ENCODE measurements around the gene TMEM176B. TPM values are rescaled to one million over a fixed set of nuclear protein-coding genes. Genes with fewer than 3 reads are reported as not detected.

TMEM176B gene
- not detected for polyA plus RNA-seq (2012; ENCODE audit: low read depth, missing spikeins)

DNA sequence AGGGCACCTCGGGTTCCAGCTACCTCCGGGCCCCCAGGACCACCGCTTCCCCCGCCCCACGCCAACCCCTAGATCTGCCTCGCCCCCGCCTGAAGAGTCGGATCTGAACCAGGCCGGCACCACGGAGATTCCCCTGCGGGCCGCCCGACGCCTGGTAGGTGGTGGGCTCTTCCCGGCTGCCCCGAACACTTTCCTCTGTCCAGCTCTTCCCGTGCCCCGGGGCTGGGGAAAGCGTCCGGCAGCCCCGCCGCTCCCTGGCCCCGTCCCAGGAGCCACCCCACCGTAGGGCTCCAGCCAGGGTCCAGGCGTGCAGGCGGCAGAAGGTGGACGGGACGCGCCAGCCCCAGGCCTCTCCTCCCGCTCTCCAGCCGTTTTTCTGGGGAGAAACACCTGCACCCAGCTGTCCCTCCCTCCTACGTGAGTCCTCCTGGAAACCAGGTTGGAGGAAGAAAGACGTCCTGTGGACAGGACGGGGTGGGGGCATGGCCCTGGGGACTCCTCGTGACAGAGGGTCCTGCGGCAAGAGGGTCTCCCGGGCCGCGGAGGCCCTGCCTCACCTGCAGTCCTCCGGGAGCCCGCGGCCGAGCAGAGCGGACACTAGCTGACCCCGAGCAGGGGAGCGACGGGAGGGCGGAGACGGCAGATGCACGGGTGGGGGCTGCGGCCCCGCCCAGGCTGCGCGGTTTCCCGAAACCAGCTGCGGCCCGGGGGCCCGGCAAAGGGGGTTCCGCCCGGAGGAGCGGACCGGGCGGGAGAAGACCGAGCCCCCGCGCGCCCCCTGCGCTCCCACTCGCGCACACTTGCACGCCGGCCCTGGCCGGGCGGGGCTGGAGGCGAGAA is at the start of gene TMEM176B:
TSS of gene TMEM176B (minus strand) at position 624 of the 840 bp plus-strand sequence. CDS start 3,795 bp downstream, outside the sequence.
- DNase-seq (ENCODE audit: insufficient read length, low spot score) = no peak
- TF ChIP-seq POU2F2 (IDR thresholded peaks at IDR 0.05; ENCODE audit: low read depth, low read length) (no peak), PAX5 (IDR thresholded peaks at IDR 0.05; ENCODE audit: insufficient read depth, low read length, severe bottlenecking) (no peak), POLR2AphosphoS5 (IDR thresholded peaks at IDR 0.05; ENCODE audit: low read depth, low read length) (no peak), POLR2A (IDR thresholded peaks at IDR 0.05; ENCODE audit: low read depth, low read length) (no peak), TAF1 (IDR thresholded peaks at IDR 0.05; ENCODE audit: low read depth, low read length) (no peak), SPI1 (IDR thresholded peaks at IDR 0.05; ENCODE audit: low read depth, low read length) (no peak)
- no peak for FAIRE-seq

DNA sequence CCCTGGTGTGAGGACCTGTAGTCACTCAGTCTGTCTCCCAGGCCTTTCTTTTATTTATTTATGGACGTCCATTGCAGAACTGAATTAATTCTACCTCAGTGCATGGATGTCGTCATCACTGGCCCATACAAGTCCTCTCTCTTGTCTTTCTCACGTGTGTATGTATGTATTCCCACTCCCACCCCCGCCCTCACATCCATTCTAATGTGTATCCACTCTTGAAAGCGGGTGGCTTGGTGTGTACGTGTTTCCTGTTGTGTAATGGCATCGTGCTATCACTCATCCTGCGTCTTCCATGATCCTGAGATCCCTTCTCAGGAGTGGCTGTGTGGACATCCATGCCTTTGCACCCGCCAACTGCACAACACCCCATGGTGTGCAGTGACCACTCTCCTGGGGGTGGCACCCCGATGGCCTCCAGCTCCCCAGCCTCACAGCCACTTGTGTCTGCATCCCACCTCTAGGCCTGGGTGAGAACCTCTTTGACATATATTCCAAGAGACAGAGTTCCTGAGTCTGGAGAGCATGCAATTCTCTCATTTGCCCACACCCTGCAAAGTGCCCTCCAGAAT is 49.1 kb upstream of the TMEM176B start:
- TF ChIP-seq PAX5 (IDR thresholded peaks at IDR 0.05; ENCODE audit: insufficient read depth, low read length, severe bottlenecking) (no peak), TAF1 (IDR thresholded peaks at IDR 0.05; ENCODE audit: low read depth, low read length) (no peak), POLR2A (IDR thresholded peaks at IDR 0.05; ENCODE audit: low read depth, low read length) (no peak), SPI1 (IDR thresholded peaks at IDR 0.05; ENCODE audit: low read depth, low read length) (no peak), POU2F2 (IDR thresholded peaks at IDR 0.05; ENCODE audit: low read depth, low read length) (no peak), POLR2AphosphoS5 (IDR thresholded peaks at IDR 0.05; ENCODE audit: low read depth, low read length) (no peak)
- DNase-seq (ENCODE audit: insufficient read length, low spot score) = no peak

DNA sequence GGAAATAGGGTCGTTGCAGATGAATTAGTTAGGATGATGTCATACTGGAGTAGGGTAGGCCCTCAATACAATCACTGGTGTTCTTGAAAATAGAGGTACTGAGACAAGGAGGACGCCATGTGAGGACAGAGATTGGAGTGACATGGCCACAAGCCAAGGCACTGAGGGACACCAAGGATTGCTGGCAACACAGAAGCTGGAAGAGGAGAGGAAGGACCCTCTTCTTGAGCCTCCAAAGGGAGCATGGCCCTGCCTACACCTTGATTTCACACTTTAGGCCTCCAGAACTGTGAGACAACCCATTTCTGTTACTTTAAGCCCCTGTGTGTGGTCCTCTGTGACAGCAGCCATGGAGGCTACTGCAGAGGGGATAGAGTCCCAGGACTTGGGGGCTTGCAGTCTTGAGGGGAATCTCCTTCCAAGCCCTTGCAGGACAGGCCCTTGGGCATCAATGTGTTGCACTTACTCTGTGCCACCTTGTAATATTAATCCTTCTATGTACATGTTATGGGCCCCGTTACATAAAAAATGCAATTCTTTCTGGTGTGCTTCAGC is 48.5 kb upstream of the TMEM176B start:
- TF ChIP-seq POLR2AphosphoS5 (IDR thresholded peaks at IDR 0.05; ENCODE audit: low read depth, low read length) (no peak), PAX5 (IDR thresholded peaks at IDR 0.05; ENCODE audit: insufficient read depth, low read length, severe bottlenecking) (no peak), TAF1 (IDR thresholded peaks at IDR 0.05; ENCODE audit: low read depth, low read length) (no peak), SPI1 (IDR thresholded peaks at IDR 0.05; ENCODE audit: low read depth, low read length) (no peak), POU2F2 (IDR thresholded peaks at IDR 0.05; ENCODE audit: low read depth, low read length) (no peak), POLR2A (IDR thresholded peaks at IDR 0.05; ENCODE audit: low read depth, low read length) (no peak)
- no peak for DNase-seq (ENCODE audit: insufficient read length, low spot score)
- FAIRE-seq = no peak

More for the DNA sequence above, 49.1 kb upstream of the TMEM176B start:
- no peak for FAIRE-seq

DNA sequence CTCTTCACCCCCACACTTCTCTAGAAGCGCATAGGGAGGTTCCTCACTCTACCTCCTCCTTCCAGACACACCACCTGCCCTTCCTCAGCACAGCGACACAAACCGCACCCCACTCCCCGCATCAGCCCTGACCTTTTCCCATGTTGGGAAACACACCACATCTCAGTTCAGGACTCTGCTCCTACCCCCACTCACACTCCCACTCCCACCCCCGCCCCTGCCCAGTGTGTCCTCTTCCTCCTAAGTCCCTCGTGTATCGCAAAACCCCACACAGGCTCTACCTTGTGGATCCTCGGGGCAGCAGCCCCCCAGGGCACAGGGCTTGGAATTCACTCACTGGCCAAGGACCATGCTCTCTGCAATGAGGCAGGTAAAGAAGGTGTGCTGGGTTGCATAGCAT is 47.9 kb upstream of the TMEM176B start:
- TF ChIP-seq PAX5 (IDR thresholded peaks at IDR 0.05; ENCODE audit: insufficient read depth, low read length, severe bottlenecking) = no peak
- no peak for TF ChIP-seq POLR2A (IDR thresholded peaks at IDR 0.05; ENCODE audit: low read depth, low read length)
- TF ChIP-seq POU2F2 (IDR thresholded peaks at IDR 0.05; ENCODE audit: low read depth, low read length) = no peak
- TF ChIP-seq SPI1 (IDR thresholded peaks at IDR 0.05; ENCODE audit: low read depth, low read length) = no peak
- TF ChIP-seq POLR2AphosphoS5 (IDR thresholded peaks at IDR 0.05; ENCODE audit: low read depth, low read length) = no peak
- TF ChIP-seq TAF1 (IDR thresholded peaks at IDR 0.05; ENCODE audit: low read depth, low read length) = no peak
- DNase-seq (ENCODE audit: insufficient read length, low spot score) = no peak
- no peak for FAIRE-seq

DNA sequence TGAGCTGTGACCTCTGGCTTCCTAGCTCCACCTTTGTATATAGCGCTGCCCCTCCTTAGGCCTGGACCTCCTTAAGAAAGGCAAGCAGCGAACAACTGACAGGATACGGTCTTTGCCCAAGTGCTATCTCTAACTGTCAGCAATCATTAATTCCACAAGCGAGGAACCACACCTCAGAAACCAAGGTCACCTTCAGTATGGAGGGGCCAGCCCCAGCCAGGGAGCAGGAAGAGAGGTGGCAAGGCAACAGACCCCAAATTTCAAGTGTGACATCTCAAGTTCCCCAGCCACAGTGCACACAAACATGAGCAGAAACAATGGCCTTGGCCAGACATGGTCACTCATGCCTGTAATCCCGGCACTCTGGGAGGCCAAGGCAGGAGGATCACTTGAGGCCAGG is 47.4 kb upstream of the TMEM176B start:
- no peak for DNase-seq (ENCODE audit: insufficient read length, low spot score)
- FAIRE-seq = no peak
- TF ChIP-seq PAX5 (IDR thresholded peaks at IDR 0.05; ENCODE audit: insufficient read depth, low read length, severe bottlenecking) = no peak
- TF ChIP-seq POU2F2 (IDR thresholded peaks at IDR 0.05; ENCODE audit: low read depth, low read length) = no peak
- no peak for TF ChIP-seq POLR2A (IDR thresholded peaks at IDR 0.05; ENCODE audit: low read depth, low read length)
- TF ChIP-seq SPI1 (IDR thresholded peaks at IDR 0.05; ENCODE audit: low read depth, low read length) = no peak
- no peak for TF ChIP-seq TAF1 (IDR thresholded peaks at IDR 0.05; ENCODE audit: low read depth, low read length)
- TF ChIP-seq POLR2AphosphoS5 (IDR thresholded peaks at IDR 0.05; ENCODE audit: low read depth, low read length) = no peak

DNA sequence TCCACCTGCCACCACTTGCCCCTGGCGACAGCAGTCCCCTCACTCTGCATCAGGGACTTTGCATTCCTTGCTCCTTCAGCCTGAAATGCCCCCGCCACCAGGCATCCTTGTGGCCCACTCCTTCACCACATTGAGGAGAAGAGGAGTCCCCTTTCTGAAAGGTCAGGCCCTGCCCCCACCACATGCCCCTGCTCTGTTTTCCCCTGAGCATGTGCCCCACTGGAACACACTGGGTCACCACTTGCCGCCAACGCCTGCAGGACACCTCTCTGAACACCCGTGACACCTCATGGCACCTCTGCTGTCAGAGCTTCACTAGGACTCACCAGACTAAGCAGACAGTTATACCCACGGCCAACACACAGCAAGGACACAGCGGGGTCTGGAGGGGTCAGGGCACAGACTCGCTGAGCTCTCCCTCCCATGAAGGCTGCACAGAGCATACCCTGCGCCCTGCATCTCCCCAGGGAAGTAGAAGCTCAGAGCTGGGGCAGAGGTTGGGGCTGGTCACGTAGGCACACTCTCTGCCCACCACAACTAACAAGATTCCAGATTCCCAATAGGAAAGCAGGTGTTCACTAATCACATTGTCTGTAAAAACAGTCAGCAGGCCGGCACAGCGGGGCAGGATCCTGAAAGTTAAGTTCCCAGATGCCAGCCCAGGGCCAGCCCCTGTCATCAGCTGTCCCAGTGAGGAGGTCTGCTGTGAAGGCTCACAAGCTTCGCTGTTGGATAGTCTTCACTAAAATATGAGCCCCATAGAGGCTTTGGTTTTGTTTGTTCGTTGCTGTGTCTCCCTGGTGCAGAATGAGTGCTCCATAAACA is 46.3 kb upstream of the TMEM176B start:
- TF ChIP-seq POU2F2 (IDR thresholded peaks at IDR 0.05; ENCODE audit: low read depth, low read length) = no peak
- TF ChIP-seq TAF1 (IDR thresholded peaks at IDR 0.05; ENCODE audit: low read depth, low read length) = no peak
- TF ChIP-seq POLR2A (IDR thresholded peaks at IDR 0.05; ENCODE audit: low read depth, low read length) = no peak
- no peak for TF ChIP-seq PAX5 (IDR thresholded peaks at IDR 0.05; ENCODE audit: insufficient read depth, low read length, severe bottlenecking)
- TF ChIP-seq POLR2AphosphoS5 (IDR thresholded peaks at IDR 0.05; ENCODE audit: low read depth, low read length) = no peak
- TF ChIP-seq SPI1 (IDR thresholded peaks at IDR 0.05; ENCODE audit: low read depth, low read length) = no peak
- DNase-seq (ENCODE audit: insufficient read length, low spot score) (no peak), FAIRE-seq (no peak)

DNA sequence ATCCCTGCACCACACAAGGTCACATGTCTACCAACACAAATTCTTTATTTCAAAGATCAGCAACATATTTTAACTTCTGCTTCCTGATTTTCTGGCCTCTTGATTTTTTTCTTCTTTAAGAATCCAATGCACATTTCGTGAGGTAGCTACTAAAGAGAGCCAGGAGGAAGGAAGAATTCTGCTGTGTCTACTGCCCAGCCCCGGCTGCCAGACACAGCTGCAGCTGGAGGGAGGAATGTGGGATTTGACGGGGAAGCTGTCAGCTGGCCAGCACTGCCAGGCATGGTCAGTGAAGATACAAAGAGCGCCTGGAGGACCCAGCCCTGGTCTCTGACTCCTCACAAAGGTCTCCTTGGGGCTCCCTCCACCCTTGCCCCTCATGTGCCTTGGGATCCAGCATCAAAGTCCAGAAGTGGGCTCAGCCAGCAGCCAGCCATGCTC is 45.3 kb upstream of the TMEM176B start:
- no peak for TF ChIP-seq PAX5 (IDR thresholded peaks at IDR 0.05; ENCODE audit: insufficient read depth, low read length, severe bottlenecking)
- no peak for TF ChIP-seq POU2F2 (IDR thresholded peaks at IDR 0.05; ENCODE audit: low read depth, low read length)
- no peak for TF ChIP-seq POLR2AphosphoS5 (IDR thresholded peaks at IDR 0.05; ENCODE audit: low read depth, low read length)
- no peak for TF ChIP-seq POLR2A (IDR thresholded peaks at IDR 0.05; ENCODE audit: low read depth, low read length)
- no peak for TF ChIP-seq SPI1 (IDR thresholded peaks at IDR 0.05; ENCODE audit: low read depth, low read length)
- no peak for TF ChIP-seq TAF1 (IDR thresholded peaks at IDR 0.05; ENCODE audit: low read depth, low read length)
- DNase-seq (ENCODE audit: insufficient read length, low spot score) (no peak), FAIRE-seq (no peak)

DNA sequence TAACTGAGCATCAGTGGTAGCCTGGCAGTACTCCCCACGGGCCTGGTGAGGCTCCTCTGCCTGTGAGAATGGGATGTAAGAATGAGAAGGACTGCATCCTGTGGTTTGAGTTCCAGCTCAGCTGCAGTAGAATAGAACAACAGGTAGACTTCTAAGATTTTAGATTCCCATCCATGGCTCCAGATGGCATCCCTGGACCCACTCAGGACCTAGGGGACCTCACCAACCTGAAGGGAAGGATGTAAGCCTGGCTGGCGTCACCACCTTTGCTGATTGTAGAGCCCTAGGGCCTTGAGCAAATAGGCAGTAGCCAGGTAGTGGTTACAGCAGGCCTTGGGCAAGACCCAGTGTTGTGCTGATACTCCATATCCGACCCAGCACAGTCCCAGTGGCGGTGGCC is 42.6 kb upstream of the TMEM176B start:
- DNase-seq (ENCODE audit: insufficient read length, low spot score) (no peak), FAIRE-seq (no peak)
- TF ChIP-seq SPI1 (IDR thresholded peaks at IDR 0.05; ENCODE audit: low read depth, low read length) = no peak

DNA sequence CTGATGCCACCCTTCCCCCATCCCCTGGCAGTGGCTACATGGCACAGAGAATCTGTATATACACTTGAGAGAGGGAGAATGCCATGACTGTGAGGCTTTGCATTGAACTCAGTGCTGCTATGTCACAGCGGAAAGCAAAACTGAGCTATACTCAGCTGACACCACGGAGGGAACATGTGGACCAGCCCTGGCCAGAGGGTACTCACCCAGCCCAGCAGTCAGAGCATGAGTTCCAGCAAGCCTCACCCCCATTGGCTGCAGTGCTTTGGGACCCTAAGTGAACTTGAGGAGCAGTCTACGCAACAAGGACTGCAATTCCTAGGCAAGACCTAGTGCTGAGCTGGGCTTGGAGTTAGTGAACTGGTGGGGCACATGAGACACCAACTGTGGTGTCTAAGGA is 41.9 kb upstream of the TMEM176B start:
- FAIRE-seq = no peak
- no peak for DNase-seq (ENCODE audit: insufficient read length, low spot score)
- no peak for TF ChIP-seq POLR2AphosphoS5 (IDR thresholded peaks at IDR 0.05; ENCODE audit: low read depth, low read length)
- no peak for TF ChIP-seq TAF1 (IDR thresholded peaks at IDR 0.05; ENCODE audit: low read depth, low read length)
- TF ChIP-seq POU2F2 (IDR thresholded peaks at IDR 0.05; ENCODE audit: low read depth, low read length) = no peak
- no peak for TF ChIP-seq POLR2A (IDR thresholded peaks at IDR 0.05; ENCODE audit: low read depth, low read length)
- no peak for TF ChIP-seq PAX5 (IDR thresholded peaks at IDR 0.05; ENCODE audit: insufficient read depth, low read length, severe bottlenecking)
- TF ChIP-seq SPI1 (IDR thresholded peaks at IDR 0.05; ENCODE audit: low read depth, low read length) = no peak

Data from GM12891 (cell line).